GOT3 (cell line): Measurements from ENCODE around the gene PHACTR3.

Experiments
- DNase-seq: peaks from one replicate; lab custom pipeline; 2025; ENCODE audit warnings: mixed read lengths; lab: John Stamatoyannopoulos, UW

PHACTR3 gene

DNA sequence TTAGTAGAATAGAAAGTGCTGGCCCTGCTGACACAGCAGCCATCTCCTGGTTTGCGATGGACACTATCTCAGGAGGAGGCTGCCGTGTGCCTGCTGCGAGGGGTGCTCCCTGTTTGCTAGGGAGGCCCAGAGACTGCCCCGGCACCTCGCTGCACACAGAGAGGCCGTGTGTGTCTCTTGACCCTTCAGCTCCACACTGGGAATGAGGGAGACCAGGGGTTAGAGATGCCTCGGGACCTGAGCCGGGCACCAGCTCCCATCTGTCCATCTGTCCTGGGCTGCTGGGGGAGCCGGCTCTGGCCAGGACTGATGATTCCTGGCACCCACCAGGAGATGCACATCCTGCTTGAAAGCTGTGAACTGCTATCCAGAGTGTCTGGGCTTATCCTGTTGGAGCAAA, 18.2 kb downstream of the PHACTR3 start:
- no peak for DNase-seq

DNA sequence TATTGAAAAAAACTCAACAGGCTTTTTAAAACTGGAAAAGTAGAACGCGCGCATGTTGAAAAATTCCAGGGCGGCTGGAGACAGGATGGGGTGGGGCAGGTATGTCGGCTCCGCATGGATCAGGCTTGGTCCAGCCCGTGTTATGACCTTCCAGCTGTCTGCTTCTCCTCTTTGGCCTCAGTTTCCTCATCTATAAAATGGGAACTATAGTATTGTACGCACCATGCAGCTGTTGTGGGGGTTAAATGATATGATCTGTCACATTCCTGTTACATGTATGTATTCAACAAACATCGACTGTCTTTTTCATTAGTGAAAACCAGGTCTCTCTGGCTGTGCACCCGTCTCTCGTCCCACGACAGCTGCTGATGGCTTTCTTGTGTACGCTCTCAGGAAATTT, 18.8 kb downstream of the PHACTR3 start:
- no peak for DNase-seq

DNA sequence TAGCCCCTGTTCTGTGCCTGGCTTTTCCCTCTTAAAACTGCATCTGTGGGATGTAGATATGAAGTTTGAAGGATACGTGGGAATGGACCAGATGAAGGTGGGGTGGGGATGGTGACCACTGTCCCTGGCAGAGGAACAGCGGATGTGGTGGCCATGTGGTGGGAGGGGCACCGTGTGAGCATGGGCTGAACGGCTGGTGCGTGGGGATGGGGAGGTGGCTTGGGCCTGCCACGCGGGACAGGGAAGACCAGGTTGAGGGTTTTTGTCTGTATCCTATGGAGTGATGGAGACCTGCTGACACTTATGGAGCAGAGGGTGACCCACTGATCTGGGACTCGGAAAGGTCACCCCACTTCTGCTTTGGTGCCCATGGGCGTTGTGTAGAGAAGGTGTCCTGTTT, 19.2 kb downstream of the PHACTR3 start:
- DNase-seq, result no peak

DNA sequence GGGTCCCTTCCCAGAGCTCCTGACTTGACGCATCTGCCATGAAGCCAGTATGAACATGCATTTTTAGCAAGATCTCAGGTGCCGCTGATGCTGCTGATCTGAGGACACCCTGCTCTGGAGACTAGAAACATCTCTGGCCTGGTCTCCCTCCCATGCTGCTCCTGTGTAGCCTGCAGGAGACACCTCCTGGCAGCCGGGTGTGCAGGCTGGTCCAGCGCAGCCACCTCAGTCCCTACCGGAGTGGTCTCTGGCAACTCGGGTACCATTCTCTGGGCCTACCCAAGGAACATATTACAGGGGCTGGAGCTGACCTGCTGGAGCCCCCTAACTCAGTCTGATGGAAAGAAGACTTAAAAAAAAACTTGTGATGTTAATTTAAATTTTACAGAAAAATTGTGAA, 20.1 kb downstream of the PHACTR3 start:
- no peak for DNase-seq

DNA sequence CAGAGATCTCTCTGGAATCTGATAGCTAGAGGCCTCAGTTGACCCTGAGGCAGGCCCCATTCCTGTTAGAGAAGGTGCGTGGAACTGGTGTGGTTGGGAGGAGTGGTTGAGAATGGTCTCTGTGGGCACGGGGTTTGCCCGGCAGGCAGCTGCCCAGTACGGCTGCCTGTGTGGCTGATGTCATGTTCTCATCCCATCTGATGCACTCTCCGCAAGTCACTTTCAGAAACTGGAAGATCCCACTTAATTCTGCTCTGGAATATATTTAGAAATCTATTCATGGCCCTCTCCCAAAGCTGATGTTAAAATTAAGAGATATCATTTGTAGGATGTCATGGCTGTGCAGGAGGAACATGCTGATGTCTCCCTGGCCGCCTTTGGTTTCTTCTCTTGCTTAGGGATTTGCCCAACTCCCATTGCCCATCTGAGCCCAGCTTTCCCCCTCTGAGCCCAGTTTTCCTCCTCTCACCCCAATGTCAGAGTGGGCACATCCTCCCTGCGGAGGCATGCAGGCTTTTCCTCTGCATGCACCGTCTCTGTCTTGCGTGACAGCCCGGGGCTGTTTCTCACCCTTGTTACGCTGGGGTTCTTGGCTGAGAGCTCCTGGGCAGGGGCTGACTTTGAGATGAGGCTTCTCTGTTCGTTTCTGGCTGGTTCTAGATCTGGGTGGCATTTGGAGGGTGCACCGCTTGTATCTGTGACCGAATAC, 21.0 kb downstream of the PHACTR3 start:
- no peak for DNase-seq

DNA sequence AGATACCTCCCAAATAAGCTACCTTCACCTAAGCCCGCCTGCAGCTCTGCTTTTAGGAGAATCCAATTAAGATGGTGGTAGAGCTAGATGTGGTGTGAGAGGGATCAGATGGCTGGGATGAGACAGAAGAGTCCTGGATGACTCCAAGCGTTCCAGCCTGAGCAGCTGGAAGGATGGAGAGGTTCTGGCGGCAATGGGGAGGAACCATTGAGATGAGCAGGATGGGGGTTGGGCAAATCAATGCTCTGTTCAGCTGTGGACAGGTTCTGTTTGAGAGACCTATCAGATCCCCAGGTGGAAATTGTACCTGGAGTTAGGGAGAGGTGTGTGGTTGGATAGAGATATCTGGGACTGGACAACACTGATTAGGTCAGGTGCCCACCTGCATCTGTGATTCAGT, 23.0 kb downstream of the PHACTR3 start:
- DNase-seq, result no peak

DNA sequence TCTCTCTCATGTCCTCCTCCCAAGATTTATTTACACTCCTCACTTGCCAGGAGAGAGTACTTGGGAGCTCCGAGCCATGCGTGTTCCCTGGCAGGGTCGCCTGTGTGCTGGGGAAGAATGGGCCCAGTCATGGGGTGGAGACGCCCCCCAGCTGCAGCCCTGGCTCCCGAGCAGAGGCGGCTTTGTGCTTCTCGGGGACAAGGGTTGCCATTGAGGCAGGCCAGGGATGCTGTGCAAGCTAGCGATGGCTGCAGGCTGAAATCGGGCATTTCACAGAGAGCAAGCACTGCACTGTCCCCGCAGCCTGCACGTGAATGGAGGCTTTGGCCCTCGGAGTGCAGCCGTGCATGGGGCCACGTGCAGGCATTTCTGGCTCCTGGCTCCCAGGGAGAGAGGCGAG, 23.8 kb downstream of the PHACTR3 start:
- DNase-seq, result no peak

DNA sequence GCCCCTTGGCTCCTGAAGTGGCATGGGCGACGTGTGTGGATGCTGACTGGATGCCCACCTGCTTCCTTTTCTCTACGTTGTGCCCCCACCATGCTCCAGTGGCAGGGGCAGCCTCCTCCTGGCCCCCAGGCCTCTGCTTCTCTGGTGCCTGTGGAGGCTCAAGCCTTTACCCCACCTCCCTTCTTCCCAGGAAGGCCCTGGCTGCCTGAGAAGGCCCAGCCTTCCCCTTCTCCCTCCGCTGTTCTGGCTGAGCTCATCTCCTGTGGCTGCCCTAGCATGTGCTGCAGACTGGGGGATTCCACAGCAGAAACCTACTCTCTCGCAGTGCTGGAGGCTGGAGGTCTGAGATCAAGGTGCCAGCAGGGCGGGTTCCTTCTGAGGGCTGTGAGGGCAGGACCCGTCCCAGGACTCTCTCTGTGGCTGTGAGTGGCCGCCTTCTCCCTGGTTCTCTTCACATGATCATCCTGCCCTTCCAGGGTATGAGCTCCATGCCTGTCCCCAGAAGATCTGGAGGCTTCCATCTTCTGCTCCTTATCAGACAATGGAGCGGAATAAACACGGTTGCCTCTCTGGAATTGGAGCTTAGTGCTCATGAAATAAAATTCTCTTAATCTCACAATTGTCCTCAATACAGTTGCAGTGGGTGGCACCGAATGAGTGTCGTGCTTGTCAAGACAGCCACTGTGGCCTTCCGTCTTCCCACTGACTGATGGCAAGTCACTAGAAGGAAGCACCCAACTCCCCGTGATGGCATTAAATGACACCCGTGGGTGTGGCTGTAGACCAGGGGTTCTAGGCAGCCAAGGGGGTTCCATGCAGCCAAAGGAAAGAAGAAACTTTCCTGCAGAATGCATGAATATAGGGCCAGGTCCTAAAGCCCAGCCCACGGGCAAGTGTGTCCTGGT, 25.1 kb downstream of the PHACTR3 start:
- DNase-seq, result no peak

DNA sequence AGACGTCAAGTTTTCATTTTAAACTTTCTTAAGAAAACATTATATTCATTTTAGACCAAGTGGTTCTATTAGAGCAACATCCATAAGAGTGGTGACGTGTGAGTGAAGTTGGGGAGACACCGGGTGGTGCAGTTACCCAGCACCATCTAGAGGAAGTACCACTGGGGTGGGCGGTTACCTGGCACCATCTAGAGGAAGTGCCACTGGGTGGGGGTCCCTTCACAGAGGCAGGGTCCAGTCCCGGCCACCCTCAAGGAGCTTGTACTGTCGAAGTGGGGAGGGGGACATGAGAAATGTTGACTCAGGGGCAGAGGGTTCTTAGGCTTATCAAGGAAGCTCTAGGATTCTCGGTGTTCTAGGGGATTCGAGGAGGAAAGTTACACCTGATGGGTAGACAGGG, 26.2 kb downstream of the PHACTR3 start:
- DNase-seq, result no peak

DNA sequence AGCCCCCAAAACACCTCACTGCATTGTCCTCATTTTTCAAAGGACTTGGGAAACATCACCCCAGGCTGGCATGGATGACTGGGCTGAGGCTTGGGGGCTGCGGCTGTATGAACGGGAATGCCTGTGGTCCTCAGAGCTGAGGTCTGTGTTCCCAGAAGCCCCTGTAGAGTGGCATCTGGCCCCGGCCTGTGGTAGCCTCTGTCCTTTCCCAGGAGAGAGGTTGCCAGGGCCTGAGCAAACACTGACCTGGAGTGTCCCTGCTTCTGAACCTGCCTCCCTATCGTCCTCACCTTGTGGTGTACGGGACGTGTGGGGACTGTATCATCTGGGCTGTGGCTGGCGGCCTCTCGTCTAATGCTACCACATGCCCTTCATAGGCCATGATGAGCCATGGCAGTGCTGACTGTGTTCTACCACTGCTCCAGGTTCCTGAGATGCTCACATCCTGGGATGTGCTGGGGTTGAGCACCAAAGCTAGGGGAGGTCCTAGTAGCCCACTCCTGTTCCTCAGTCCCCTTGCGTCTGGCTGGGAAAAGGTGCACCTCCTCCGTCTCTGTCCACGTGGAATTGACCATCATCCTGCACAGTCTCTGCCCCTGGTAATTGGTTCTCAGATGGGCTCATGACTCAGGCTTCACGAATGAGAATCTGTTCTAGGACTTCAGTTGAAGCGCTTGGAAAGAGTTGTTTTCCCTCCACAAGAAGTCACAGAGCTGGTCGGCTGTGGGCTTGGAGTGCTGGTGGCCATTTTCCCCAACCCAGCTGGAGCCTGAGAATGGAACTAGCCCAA, 27.6 kb downstream of the PHACTR3 start:
- no peak for DNase-seq

DNA sequence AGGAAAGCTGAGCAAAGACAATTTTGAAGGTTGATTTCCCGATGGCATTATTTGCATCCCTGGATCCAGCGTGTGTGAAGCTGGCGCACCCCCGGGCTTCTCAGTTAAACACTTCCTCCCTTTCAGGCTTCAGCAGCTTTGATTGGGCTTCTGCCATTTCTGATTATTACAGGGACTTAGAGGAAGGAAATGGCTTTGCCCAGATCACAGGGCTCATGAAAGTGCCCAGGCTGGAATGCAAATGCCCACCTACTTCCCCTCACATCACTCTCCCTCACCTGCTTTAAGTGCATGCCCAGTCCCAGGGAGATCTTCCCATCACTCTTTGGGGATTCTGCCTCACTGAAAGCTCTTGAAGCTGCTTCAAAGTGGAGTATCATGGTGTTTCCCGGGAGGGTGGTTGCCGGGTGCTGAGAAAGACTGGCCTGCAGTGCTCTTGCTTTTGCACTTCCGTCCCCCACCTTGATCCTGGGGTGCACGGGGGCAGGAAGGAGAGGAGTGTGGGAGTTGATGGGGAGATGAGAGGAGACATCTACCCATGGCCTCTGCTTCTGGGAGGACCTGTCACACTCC, 28.3 kb downstream of the PHACTR3 start:
- no peak for DNase-seq

DNA sequence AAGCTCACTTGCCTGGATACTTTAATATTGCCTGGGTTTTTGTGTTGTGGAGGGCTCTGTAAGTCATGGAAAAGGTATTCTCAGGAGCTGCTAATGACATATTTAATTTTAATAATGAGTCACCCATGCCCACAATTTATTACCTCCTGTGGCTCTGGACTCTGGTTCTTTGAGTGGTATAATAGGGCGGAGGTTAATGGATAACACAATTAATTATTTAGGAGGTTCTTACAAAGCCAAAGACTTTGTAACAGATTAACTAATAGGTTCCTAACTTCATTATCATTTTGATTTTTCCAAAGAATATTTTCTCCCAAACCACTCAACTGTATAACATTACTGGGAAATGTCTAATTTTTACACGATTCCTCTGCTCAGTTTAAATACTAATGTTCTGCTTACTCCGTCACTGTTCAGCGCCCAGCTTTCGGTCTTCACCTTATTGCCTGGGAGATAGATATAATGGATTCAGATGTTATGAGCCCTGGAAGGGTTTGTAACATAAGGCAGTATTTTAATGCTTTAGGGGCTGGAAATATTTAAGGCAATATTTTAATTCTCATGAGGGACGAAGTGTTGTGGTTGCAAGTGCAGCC, 29.4 kb downstream of the PHACTR3 start:
- DNase-seq, result no peak

DNA sequence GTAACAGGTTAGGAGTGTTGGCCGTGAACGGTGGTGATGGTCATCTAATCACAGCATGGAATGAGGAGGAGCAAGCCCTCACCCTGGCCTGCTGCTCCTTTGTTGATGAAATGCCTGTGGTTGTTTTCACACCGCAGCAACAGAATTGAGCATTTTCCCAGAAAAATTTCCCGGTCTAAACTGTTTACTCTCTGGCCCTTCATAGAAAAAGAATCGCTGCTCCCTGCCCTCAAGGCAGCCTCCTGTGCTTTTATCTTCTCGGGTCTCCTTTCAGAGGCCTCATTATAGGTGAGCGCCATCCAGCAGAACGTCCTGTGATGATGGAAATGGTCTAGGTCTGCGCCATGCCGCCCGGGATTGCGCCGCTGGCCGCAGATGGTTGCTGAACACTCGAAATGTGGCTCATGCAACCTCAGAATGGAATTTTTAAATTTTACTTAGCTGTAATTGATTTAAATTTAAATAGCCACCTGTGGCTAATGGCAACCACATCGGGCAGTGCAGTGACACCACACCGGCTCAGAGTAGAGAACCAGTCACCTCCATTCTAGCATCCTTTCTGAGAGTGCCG, 30.2 kb downstream of the PHACTR3 start:
- no peak for DNase-seq

DNA sequence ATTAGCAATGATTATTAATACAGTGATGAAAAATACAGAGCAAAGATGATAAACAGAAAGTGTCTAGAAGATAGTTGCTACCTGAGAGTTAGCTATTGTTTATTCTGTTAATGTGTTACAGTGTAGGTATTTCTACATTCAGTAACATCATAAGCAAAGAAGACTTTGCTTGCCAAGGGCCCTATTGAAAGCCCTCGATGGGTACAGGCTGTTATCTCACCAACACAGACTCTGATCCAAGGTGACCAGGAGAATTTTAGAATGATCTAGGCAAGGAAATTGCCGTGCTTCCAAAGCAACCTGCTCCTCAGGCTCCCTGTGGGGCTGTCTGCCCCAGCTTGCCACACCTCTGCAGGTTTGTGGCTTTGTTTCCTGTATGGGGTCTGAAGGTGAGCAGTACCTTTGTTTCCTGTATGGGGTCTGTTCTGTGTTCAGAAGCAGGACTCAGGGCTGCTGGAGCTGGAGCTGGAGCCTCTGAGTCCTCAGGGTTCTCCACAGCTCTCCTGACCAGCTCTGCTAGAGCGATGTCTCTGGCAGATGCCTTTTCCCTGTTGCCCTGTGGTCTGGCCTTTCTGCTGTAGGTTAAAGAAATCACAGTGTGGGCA, 32.5 kb downstream of the PHACTR3 start:
- DNase-seq, result no peak

DNA sequence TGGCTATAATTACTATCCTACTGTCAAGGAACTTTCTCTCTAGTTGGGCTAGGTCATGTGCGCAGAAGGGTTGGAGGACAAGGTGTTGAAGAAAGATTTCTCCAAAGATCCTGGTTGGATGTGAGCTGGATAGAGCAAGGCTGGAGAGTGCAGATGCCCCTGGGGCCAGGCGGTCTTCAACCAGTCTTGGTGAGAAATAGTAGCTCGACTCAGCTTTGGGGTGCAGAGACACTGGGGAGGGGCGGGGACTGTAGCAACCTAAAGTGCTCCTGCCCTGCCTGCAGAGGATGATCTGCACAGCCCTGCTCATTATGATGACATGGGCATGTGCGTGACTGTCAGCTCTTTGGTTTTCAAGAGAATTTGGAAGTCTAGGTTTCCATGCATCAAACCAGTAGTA, 35.9 kb downstream of the PHACTR3 start:
- no peak for DNase-seq

DNA sequence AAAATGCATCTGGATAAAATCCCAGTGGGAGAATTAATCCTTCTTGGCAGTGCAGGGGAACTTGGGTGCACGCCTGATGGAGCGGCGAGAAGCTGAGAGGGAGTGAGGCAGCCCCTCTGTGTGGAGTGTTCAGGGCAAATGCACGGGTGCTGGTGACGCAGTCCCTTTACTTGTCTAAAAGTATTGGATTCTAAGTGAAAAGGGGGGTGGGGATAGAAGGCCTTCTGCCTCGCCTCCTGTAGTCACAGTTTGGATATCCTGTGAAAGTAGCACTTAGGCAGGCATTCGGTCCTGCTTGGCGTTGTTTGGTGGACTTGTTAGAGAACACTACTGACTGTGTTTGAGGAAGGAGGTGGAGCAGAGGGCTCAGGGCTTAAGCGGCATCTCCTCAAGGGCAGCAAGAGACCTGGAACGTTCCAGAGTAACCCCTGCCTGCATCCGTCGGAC, 39.3 kb downstream of the PHACTR3 start:
- no peak for DNase-seq

DNA sequence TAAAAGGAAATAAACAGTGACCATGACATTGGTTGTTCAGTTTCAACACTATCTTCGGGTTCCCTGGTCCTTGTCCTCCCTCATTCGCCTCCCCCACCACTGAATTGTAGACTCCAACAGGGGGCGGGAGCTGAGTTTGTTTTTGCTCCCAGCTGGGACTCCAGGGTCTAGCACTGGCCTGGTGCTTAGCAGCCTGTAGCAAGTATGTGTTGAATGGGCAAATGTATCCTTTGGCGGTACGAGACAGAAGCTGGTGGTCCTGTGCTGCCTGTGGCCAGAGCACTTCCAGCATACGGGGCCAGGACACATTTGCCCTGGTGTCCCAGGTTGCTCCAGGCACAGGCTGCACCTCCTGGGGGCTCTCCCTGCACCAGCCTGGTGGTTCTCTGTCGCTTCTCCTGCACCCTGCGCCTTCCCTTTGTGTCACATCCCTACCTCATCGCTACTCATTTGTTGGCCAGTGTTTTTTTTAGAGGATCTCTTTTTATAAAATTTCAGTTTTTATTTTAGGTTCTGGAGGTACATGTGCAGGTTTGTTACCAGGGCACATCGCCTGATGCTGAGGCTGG, 40.1 kb downstream of the PHACTR3 start:
- no peak for DNase-seq

DNA sequence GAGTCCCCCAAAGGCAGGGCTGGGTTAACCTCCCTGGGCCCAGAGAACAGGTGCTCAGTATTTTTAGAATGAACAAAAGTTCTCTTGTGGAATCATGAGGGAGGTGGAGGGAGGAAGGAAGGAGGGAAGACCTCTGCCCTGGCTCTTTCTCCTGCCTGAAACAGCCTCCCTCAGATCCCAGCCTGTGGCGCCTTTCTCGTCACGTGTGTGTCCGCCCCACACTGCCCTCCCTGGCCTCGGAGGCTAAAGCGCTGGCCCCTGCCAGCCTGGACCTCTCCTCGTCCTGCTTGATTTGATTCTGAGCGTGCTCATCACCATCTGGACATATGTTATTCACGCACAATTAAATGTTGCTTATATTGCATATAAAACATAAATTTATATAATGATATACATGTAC, 40.9 kb downstream of the PHACTR3 start:
- DNase-seq, result no peak

DNA sequence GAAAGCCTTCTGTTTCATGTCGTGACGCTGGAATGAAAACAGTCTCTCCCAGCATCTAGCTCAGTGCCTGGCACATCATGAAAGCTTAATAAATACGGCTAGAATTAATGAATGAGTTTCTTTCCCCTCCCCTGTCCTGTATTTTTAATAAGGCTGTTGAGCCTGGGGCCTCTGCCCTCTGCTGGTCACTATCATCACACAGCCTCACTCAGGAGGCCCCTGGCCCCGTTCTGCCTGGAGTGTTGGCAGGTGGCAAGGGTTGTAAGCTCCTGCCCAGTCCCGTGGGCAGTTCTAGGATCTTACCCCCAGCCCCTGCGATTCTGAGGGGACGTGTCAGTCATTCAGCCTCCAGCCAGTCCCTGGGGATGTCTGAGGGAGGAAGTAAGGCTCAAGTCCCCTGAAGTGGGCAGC, 41.4 kb downstream of the PHACTR3 start:
- DNase-seq, result no peak

DNA sequence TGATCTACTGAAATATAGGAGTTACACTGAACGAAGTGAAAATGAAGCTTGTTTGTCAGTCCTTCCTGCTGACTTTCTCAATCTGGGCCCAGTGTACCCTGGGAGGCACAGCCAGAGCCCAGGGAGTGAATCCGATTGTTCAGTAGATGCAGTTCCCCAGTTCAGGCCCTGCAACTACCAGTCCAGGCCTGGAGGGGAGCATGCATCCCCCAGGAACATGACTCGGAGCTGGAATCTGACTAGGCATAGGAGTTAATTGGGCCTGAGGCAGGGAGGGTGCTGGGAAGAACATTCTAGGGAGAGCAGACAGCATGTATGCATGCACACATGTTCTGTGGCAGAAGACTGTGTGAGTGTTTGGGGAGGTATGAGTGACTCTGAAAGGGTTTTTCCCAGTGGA, 42.1 kb downstream of the PHACTR3 start:
- DNase-seq, result no peak

DNA sequence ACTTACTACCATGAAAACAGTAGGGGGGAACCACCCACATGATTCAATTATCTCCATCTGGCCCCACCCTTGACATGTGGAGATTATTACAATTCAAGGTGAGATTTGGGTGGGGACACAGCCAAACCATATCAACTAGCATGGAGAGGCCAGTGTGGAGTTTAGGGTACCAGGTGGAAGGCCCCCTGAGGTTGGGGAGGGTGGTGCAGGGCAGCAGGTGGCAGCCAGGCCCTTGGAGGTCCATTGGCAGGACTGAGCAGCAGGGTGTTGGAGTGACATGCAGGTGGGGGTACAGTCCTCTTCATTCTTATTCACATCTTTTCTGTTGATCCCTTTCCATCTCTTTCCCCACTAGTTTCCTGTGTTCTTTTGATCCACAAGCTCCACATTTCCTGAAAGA, 42.9 kb downstream of the PHACTR3 start:
- no peak for DNase-seq
